ENCODE results near the gene GABRR1. TPM values are rescaled to one million over a fixed set of nuclear protein-coding genes. Genes with fewer than 3 reads are reported as not detected.

GABRR1 gene
- total RNA-seq, 3 donors from 2014 or later (not counting 1 experiment from before 2014, with no cell fraction given), result 0.07 TPM; not detected in 2

DNA sequence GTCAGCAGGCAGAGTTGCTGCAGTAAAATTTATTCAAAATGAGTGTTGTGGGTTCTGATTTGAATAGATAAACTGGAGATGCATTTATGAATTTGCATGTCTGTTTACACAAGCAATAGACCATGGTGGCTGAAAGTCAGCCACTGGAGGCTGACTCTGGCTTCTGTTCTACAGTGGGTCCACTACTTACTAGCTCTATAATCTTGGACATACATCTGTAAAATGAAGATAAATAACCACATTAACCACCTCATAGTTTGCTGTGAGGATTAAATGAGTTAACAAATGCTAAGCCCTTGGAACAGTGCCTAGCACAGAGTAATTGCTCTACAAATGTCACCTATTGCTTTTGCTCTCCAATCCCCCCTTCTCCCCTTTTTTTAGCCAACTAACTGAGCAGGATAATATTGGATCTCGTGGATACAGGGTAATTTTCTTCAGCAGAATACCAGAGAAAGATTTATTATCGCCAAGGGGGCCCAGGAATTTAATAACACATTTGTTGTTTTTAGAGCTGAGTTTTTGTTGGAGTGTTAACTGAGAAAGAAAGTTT, 72.7 kb downstream of the GABRR1 start:
- Histone ChIP-seq H3K36me3 (ENCODE audit: control insufficient read depth, insufficient read depth, low read length) (no peaks in the 10 kb centered on the region), H3K27ac (ENCODE audit: low read length) (no peak overlapping the region), H3K9me3 (ENCODE audit: control insufficient read depth, insufficient read depth, low read length) (no peaks in the 10 kb centered on the region), H3K4me3 (ENCODE audit: low read length) (no peak overlapping the region), H3K4me1 (ENCODE audit: control insufficient read depth, insufficient read depth, low read length) (peaks cover 5% of the 10 kb centered on the region), H3K27me3 (ENCODE audit: control insufficient read depth, insufficient read depth, low read length) (no peaks in the 10 kb centered on the region)
- H3K27me3 Mint-ChIP-seq (ENCODE audit: low read depth in 2 of 2), result no peaks in the 10 kb centered on the region
- H3K4me1 Mint-ChIP-seq, result peaks cover 14 to 15% of the 10 kb centered on the region in 2 donors
- DNase-seq (no peak), ATAC-seq (no peak)
- no peaks in the 10 kb centered on the region for H3K36me3 Mint-ChIP-seq
- intact Hi-C loops (cut with micrococcal nuclease), result no loop called here
- 81% methylated on average over 2 of the region's 2 CpGs for WGBS (ENCODE audit: insufficient coverage)
- peak overlapping the region in 1 of 2 donors; percentile 21 for H3K27ac Mint-ChIP-seq
- TF ChIP-seq, protein P1, sequence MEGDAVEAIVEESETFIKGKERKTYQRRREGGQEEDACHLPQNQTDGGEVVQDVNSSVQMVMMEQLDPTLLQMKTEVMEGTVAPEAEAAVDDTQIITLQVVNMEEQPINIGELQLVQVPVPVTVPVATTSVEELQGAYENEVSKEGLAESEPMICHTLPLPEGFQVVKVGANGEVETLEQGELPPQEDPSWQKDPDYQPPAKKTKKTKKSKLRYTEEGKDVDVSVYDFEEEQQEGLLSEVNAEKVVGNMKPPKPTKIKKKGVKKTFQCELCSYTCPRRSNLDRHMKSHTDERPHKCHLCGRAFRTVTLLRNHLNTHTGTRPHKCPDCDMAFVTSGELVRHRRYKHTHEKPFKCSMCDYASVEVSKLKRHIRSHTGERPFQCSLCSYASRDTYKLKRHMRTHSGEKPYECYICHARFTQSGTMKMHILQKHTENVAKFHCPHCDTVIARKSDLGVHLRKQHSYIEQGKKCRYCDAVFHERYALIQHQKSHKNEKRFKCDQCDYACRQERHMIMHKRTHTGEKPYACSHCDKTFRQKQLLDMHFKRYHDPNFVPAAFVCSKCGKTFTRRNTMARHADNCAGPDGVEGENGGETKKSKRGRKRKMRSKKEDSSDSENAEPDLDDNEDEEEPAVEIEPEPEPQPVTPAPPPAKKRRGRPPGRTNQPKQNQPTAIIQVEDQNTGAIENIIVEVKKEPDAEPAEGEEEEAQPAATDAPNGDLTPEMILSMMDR (IDR thresholded peaks at IDR 0.05), result no peak
- peak overlapping the region; percentile 59 for H3K4me3 Mint-ChIP-seq
- H3K9me3 Mint-ChIP-seq, result no peaks in the 10 kb centered on the region

- no peaks in the 10 kb centered on the region for H3K4me1 ChIP-seq (ENCODE audit: control insufficient read depth, insufficient read depth, low read length)
- no peak overlapping the region for H3K27ac Mint-ChIP-seq
- H3K36me3 Mint-ChIP-seq, result no peaks in the 10 kb centered on the region
- DNase-seq (no peak), ATAC-seq (no peak)
- H3K4me3 ChIP-seq (ENCODE audit: low read length), result no peak overlapping the region
- H3K9me3 Mint-ChIP-seq, result no peaks in the 10 kb centered on the region
- no peaks in the 10 kb centered on the region for H3K9me3 ChIP-seq (ENCODE audit: control insufficient read depth, insufficient read depth, low read length)
- no peak overlapping the region for H3K4me3 Mint-ChIP-seq
- H3K4me1 Mint-ChIP-seq, result peaks cover 2 to 3% of the 10 kb centered on the region in 2 donors
- H3K27me3 Mint-ChIP-seq (ENCODE audit: low read depth in 2 of 2), result no peaks in the 10 kb centered on the region
- TF ChIP-seq, protein P1 (IDR thresholded peaks at IDR 0.05), result no peak
- no peaks in the 10 kb centered on the region for H3K27me3 ChIP-seq (ENCODE audit: control insufficient read depth, insufficient read depth, low read length)
- H3K27ac ChIP-seq (ENCODE audit: low read length), result no peak overlapping the region
- WGBS (ENCODE audit: insufficient coverage), result 93% methylated on average over 5 of the region's 7 CpGs
- no peaks in the 10 kb centered on the region for H3K36me3 ChIP-seq (ENCODE audit: control insufficient read depth, insufficient read depth, low read length)
- intact Hi-C loops (cut with micrococcal nuclease), result no loop called here
Observed at GRCh38 chr6:89140347-89141156, 76.6 kb downstream of the GABRR1 start.

GRCh38 chr6:89139509-89140346, 77.4 kb downstream of the GABRR1 start:
- ATAC-seq, result no peak
- Histone ChIP-seq H3K4me1 (ENCODE audit: control insufficient read depth, insufficient read depth, low read length) (no peaks in the 10 kb centered on the region), H3K4me3 (ENCODE audit: low read length) (no peak overlapping the region), H3K36me3 (ENCODE audit: control insufficient read depth, insufficient read depth, low read length) (no peaks in the 10 kb centered on the region), H3K27ac (ENCODE audit: low read length) (no peak overlapping the region), H3K9me3 (ENCODE audit: control insufficient read depth, insufficient read depth, low read length) (no peaks in the 10 kb centered on the region), H3K27me3 (ENCODE audit: control insufficient read depth, insufficient read depth, low read length) (no peaks in the 10 kb centered on the region)
- DNase-seq, result no peak
- intact Hi-C loops (cut with micrococcal nuclease), result no loop called here
- no peaks in the 10 kb centered on the region for H3K36me3 Mint-ChIP-seq
- no peaks in the 10 kb centered on the region for H3K9me3 Mint-ChIP-seq
- TF ChIP-seq, protein P1 (IDR thresholded peaks at IDR 0.05), result no peak
- 95% methylated on average over 4 of the region's 5 CpGs for WGBS (ENCODE audit: insufficient coverage)
- H3K4me1 Mint-ChIP-seq, result no peaks in the 10 kb centered on the region
- H3K27me3 Mint-ChIP-seq (ENCODE audit: low read depth in 2 of 2), result no peaks in the 10 kb centered on the region
- H3K27ac Mint-ChIP-seq, result no peak overlapping the region
- H3K4me3 Mint-ChIP-seq, result no peak overlapping the region
